Measurements from ENCODE around the gene PIEZO1.

The PIEZO1 gene

GRCh38 chr16:88815901-88816589 is 31.0 kb upstream of the PIEZO1 start:
- DNase-seq (ENCODE audit: low read depth in 2 of 2), result peak; percentile 48 to 52

DNA sequence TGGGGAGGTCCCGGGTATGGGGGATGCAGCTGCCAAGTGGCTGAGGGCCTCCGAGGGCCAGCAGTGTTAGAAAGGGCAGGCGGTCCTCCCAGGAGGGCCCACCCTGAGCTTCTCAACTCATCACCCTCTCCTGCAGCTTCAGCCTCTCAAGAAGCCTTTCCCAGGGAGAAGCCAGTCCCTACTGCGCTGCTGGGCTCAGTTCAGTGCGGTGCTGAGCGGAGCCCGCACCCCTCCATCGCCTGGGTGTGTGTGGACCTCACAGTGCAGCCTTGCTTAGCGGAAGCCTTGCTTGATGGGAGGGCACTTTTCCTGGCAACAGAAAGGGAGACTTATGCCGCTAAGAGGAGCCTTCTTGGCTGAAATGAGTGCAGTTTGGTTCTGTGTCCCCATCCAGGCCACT is 30.2 kb upstream of the PIEZO1 start:
- no peak for DNase-seq (ENCODE audit: low read depth in 2 of 2)

GRCh38 chr16:88814144-88814502 is 29.1 kb upstream of the PIEZO1 start:
- no peak for DNase-seq (ENCODE audit: low read depth in 2 of 2)

GRCh38 chr16:88813269-88814143 is 28.5 kb upstream of the PIEZO1 start:
- no peak for DNase-seq (ENCODE audit: low read depth in 2 of 2)

GRCh38 chr16:88812513-88813268 is 27.7 kb upstream of the PIEZO1 start:
- no peak for DNase-seq (ENCODE audit: low read depth in 2 of 2)

DNA sequence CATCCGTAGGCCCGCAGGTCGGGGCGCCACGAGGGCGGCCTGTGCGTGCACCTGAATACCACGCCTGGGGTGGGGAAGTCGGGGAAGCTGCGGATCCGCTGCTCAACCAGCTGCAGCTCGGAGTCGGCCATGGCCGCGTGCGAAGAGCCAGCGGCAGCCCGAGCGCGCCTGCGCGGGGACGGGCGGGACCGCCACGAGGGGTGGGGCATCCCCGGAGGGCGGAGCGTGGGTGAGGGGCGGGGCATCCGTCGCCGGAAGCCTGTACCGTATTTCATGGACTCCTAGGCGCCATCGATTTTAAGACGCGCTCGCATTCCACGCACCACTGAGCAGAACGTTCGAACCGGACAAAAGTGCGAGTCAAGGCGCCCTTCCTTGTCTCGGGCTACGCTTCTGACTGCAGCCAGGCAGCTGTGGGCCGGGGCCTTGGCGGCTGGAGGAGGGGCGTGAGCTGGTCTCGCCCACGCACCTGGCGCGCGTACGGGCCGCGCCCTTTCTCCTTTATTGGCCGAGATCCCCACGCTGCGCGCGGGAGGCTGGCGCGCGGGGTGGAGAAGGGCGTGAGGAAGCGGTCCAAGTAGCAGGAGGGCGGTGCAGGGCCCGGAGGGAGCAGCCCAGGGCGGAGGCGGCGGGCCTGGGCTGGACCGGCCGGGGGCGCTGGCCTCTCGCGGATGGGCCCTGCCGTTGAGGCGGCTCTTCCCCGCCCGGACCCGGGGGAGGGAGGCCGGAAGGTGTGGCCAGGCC is 26.9 kb upstream of the PIEZO1 start, which contains the start of gene APRT:
Gene APRT, minus strand, starts transcription at position 160 of the 744 bp plus-strand sequence. Its CDS starts 29 bp downstream, at position 131.
- peak; percentile 94 to 95 for DNase-seq (ENCODE audit: low read depth in 2 of 2)

- DNase-seq (ENCODE audit: low read depth in 2 of 2), result peak; percentile 67 to 68
Observed at GRCh38 chr16:88810912-88811768, 26.1 kb upstream of the PIEZO1 start.

DNA sequence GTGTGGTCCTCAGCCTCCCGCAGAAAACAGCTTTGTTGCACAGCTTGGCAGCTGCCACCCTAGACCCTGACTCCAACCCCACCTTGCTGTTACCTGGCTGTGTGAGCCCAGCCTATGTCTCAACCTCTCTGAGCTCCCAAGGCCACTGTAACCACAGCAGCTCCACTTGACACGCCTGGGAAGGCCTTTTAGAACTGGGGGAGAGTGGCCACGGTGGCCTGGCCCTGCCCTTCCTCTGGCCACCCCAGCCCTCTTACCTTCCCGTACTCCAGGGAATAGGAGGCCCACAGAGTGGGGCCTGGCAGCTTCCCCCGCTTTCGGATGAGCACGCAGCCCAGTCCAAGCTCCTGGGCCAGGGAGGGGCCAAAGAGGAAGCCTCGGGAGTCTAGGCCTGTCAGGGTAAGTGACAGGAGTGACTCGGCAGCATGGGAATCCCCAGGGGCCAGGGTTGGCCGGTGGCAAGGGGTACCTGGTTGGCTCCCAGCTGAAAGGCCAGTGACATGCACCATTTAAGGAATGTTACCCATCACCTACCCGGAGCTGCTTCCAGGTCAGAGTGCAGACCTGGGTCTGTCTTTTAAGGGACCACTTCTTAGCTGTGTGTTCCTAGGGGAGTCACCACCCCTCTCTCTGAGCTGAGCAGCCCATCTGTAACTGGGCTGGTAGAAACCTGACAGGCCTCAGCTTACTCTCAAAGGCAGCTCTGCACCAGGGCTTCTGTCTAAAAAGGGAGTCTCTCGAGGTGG is 25.3 kb upstream of the PIEZO1 start:
- peak; percentile 40 to 47 for DNase-seq (ENCODE audit: low read depth in 2 of 2)

DNA sequence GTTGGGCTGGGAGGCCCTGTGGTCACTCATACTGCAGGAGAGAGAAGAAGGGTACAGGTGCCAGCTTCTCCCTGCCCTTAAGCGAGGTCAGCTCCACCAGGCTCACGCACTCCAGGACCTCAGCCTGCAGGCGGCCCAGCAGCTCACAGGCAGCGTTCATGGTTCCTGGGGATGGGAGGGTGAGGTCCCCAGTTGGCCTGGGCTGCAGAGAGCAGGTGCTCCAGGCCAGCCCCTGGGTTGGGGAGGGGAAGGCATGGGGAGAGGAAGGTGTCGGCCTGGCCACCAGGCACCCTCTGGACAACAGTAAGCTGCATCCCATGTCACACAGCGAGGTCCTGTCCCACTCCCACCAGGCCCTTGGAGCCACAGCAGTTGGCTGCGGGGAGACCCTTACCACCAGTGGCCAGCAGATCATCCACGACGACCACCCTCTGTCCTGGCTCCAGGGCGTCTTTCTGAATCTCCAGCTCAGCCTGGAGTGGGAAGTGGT is 24.7 kb upstream of the PIEZO1 start:
- DNase-seq (ENCODE audit: low read depth in 2 of 2), result no peak

DNA sequence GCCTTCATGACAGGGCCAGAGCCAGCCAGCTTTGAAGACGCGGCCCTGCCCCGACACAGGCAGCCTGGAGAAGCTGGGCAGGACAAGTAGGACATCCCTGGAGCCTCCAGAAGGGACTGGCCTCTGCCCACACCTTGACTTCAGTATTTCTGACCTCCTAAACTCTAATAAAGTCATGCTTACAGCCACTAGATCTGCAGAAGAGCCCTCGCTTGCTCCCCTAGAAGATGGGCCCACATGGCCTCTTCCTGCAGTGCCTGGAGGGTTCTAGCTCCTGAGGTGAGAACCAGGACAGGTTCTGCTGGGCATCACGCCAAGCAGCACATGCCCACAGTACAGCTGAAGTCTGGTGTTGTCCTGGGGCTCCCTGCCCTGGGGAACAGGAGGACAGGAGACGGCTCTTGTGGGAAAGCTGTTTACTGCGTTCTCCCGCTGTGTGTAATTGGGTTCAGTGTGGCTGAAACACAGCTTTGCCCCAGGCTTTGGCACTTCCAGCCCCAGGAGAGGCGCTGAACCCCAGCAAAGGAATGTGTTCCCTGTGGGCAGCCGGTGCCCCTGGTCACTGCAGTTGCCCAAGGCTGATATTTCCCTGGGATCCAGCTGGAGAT is 24.2 kb upstream of the PIEZO1 start:
- no peak for DNase-seq (ENCODE audit: low read depth in 2 of 2)

GRCh38 chr16:88807626-88808453 is 22.8 kb upstream of the PIEZO1 start:
- no peak for DNase-seq (ENCODE audit: low read depth in 2 of 2)

GRCh38 chr16:88807142-88807625 is 22.2 kb upstream of the PIEZO1 start:
- no peak for DNase-seq (ENCODE audit: low read depth in 2 of 2)

GRCh38 chr16:88806491-88807111 is 21.6 kb upstream of the PIEZO1 start:
- no peak for DNase-seq (ENCODE audit: low read depth in 2 of 2)

DNA sequence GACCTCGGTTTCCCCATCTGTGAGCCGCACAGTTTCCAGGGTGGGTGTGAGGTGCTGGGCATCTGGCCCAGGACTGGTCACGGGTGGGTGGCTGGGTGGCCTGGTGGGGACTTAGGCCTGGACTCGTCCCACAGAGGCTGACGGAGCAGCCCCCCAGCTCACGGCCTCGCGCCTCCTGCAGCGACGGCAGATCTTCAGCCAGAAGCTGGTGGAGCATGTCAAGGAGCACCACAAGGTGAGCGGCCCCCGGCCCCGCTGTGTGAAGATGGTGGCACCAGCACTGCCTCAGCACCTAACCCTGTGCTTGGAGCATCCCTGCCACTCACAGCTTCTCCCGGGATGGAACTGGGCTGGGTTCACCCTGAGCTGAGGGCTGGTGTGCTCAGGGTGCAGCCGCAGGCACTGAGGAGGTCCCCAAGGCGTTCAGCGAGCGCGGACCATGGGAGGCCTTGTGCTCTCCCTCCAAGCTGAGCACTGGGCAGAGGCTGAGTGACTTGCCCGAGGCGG is 20.9 kb upstream of the PIEZO1 start:
- DNase-seq (ENCODE audit: low read depth in 2 of 2), result no peak

DNA sequence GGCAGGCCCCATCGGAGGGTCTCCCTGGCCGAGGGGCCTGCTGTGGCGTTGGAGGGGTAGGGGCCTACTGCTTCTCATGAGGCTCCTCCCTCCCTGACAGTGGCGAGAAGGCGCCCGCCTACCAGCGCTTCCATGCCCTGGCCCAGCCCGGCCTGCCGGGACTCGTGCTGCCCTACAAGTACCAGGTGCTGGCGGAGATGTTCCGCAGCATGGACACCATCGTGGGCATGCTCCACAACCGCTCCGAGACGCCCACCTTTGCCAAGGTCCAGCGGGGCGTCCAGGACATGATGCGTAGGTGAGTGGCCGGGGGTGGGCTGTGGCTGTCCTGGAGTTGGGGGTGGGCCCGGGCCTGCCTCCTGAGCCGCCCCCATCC is 20.3 kb upstream of the PIEZO1 start:
- DNase-seq (ENCODE audit: low read depth in 2 of 2), result no peak

DNA sequence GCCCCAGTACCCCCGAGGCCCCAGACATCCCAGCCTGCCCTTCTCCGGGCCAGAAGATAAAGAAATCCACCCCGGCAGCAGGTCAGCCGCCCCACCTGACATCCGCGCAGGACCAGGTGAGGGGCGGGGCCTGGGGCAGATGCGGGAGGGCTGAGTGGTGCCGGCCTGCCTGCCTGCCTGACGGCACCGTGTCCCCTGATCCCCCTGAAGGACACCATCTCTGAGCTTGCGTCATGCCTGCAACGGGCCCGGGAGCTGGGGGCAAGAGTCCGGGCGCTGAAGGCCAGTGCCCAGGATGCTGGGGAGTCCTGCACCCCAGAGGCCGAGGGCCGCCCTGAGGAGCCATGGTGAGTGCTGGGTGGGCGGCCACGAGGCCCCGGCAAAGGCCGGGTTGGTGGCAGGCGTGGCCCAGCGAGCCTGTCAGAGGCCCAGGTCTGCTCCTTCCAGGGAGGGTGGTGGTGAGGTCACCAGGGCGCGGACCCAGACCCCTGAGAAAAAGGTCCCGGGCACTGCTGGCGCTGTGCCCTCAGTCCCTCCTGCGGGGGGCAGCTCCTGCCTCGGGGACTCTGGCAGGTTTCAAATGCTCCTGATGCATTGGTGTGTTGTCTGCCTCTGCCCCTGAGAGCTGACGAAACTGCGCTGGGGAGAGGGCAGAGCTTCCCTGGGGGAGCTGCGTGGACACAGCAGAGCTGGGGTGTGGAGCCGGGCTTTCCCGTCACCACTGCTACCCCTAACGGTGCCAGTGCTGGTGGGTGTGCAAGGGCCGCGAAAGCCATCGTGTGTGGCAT is 19.7 kb upstream of the PIEZO1 start:
- no peak for DNase-seq (ENCODE audit: low read depth in 2 of 2)

DNA sequence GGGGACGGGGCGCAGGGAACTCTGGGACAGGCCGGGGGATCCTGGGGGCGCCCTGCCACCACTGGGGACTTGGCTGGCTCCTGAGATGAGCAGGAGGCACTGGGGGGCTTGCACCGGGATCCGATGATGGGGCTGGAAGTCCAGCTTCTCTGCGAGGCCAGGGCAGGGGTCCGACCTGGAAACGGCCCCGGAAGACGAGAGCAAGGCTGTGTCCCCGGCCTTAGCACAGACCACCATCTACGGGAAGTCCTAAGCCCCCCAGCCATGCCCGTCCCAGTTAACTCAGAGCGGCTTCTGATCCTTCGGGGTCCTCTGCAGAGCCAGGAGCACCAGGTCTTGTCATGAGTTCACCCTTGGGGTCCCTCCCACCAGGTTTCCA is 19.1 kb upstream of the PIEZO1 start:
- no peak for DNase-seq (ENCODE audit: low read depth in 2 of 2)
